MG63 (cell line): ENCODE data around the gene TEX55. TPM values are rescaled to one million over a fixed set of nuclear protein-coding genes. Genes with fewer than 3 reads are reported as not detected.
"Not testable (repeated sequence)": the region's sequence is repeated elsewhere in the genome, so short reads cannot be mapped to it uniquely, and the experiment has no call there.

Experiments
- DNase-seq: peaks from one replicate; pipeline ENCODE4 v3.0.0-alpha.2; 2020
- H3K27me3 ChIP-seq: fragments of 250-450 bp; sonication (Bioruptor Pico); 2 replicates; pipeline ENCODE4 v1.5.1; 2020; ENCODE audit warnings: mild to moderate bottlenecking, moderate library complexity
- H3K36me3 ChIP-seq: fragments of 250-450 bp; sonication (Bioruptor Pico); 2 replicates; pipeline ENCODE4 v1.5.1; 2020; ENCODE audit warnings: mild to moderate bottlenecking, moderate library complexity
- H3K4me3 ChIP-seq: fragments of 250-450 bp; sonication (Bioruptor Pico); 2 replicates; pipeline ENCODE4 v1.5.1; 2020; ENCODE audit warnings: mild to moderate bottlenecking, moderate library complexity
- H3K9me3 ChIP-seq: fragments of 250-450 bp; sonication (Bioruptor Pico); 2 replicates; pipeline ENCODE4 v1.5.1; 2020; ENCODE audit warnings: mild to moderate bottlenecking, moderate library complexity
- total RNA-seq: library from RNA; depleted of rRNA; stranded (reverse); fragments of >200 nt; shearing (Covaris generic); gene quantifications from 2 replicates; pipeline ENCODE4 v1.2.3, GENCODE V29; 2014; ENCODE audit warnings: low replicate concordance; rRNA removed

The TEX55 gene
- total RNA-seq = not detected in 2 replicates

- Histone ChIP-seq H3K9me3 (no peaks in the 10 kb centered on the region), H3K27me3 (no peaks in the 10 kb centered on the region), H3K4me3 (no peak within 1 kb of the TSS), H3K36me3 (no peaks in the 10 kb centered on the region)
- no peak for DNase-seq
Observed at GRCh38 chr3:119145500-119146167, at the start of gene TEX55. Gene TEX55 (plus strand): TSS chr3:119146165. CDS start chr3:119146190, 25 bp downstream.

- Histone ChIP-seq H3K36me3 (no peaks in the 10 kb centered on the region), H3K4me3 (no peak overlapping the region), H3K27me3 (no peaks in the 10 kb centered on the region; the same call in none of the 2 replicates), H3K9me3 (no peaks in the 10 kb centered on the region)
- DNase-seq = no peak
Observed at GRCh38 chr3:119098003-119098402, 48.0 kb upstream of the TEX55 start.

- Histone ChIP-seq H3K9me3 (no peaks in the 10 kb centered on the region), H3K36me3 (no peaks in the 10 kb centered on the region), H3K4me3 (no peak overlapping the region), H3K27me3 (peaks cover under 1% of the 10 kb centered on the region)
- no peak for DNase-seq
Observed at GRCh38 chr3:119098619-119099222, 47.2 kb upstream of the TEX55 start.

- H3K4me3 ChIP-seq = no peak overlapping the region
- no peaks in the 10 kb centered on the region for H3K9me3 ChIP-seq
- peaks cover 2% of the 10 kb centered on the region for H3K27me3 ChIP-seq
- H3K36me3 ChIP-seq = no peaks in the 10 kb centered on the region
- no peak for DNase-seq
Observed at GRCh38 chr3:119099785-119100184, 46.2 kb upstream of the TEX55 start.

- Histone ChIP-seq H3K27me3 (peaks cover 2% of the 10 kb centered on the region), H3K9me3 (no peaks in the 10 kb centered on the region), H3K4me3 (no peak overlapping the region), H3K36me3 (no peaks in the 10 kb centered on the region)
- no peak for DNase-seq
Observed at GRCh38 chr3:119104031-119104430, 41.9 kb upstream of the TEX55 start.

GRCh38 chr3:119118330-119118729 lies 27.6 kb upstream of the TEX55 start:
- H3K36me3 ChIP-seq, H3K4me3 ChIP-seq, H3K9me3 ChIP-seq, DNase-seq, H3K27me3 ChIP-seq: not testable (repeated sequence)

- Histone ChIP-seq H3K9me3 (peaks cover 7% of the 10 kb centered on the region; the same call in 1 of the 2 replicates), H3K27me3 (no peaks in the 10 kb centered on the region; the same call in 1 of the 2 replicates), H3K4me3 (no peak overlapping the region), H3K36me3 (no peaks in the 10 kb centered on the region; the same call in 1 of the 2 replicates)
- DNase-seq = no peak
Observed at GRCh38 chr3:119120480-119120879, 25.5 kb upstream of the TEX55 start.

GRCh38 chr3:119122350-119122749 lies 23.6 kb upstream of the TEX55 start:
- H3K9me3 ChIP-seq = peaks cover 7% of the 10 kb centered on the region; the same call in 1 of the 2 replicates
- no peak overlapping the region for H3K4me3 ChIP-seq
- no peaks in the 10 kb centered on the region; the same call in 1 of the 2 replicates for H3K36me3 ChIP-seq
- no peak for DNase-seq
- no peaks in the 10 kb centered on the region for H3K27me3 ChIP-seq

- no peak overlapping the region for H3K4me3 ChIP-seq
- H3K9me3 ChIP-seq = no peaks in the 10 kb centered on the region
Observed at GRCh38 chr3:119125342-119125741, 20.6 kb upstream of the TEX55 start.

GRCh38 chr3:119125742-119126504 lies 20.0 kb upstream of the TEX55 start:
- Histone ChIP-seq H3K36me3 (no peaks in the 10 kb centered on the region), H3K9me3 (no peaks in the 10 kb centered on the region), H3K4me3 (no peak overlapping the region), H3K27me3 (no peaks in the 10 kb centered on the region)
- no peak for DNase-seq

More at GRCh38 chr3:119125342-119125741, 20.6 kb upstream of the TEX55 start:
- no peak for DNase-seq
- Histone ChIP-seq H3K36me3 (no peaks in the 10 kb centered on the region), H3K27me3 (no peaks in the 10 kb centered on the region)

- not testable (repeated sequence) for DNase-seq
Observed at GRCh38 chr3:119130291-119130690, 15.7 kb upstream of the TEX55 start.

GRCh38 chr3:119132291-119132690 lies 13.7 kb upstream of the TEX55 start:
- not testable (repeated sequence) for H3K36me3 ChIP-seq, H3K27me3 ChIP-seq, H3K9me3 ChIP-seq, H3K4me3 ChIP-seq, DNase-seq

More at GRCh38 chr3:119130291-119130690, 15.7 kb upstream of the TEX55 start:
- H3K4me3 ChIP-seq, H3K36me3 ChIP-seq, H3K9me3 ChIP-seq, H3K27me3 ChIP-seq: not testable (repeated sequence)

- not testable (repeated sequence) for H3K9me3 ChIP-seq, H3K4me3 ChIP-seq, DNase-seq, H3K27me3 ChIP-seq, H3K36me3 ChIP-seq
Observed at GRCh38 chr3:119139360-119139759, 6.6 kb upstream of the TEX55 start.

GRCh38 chr3:119140466-119140865 lies 5.5 kb upstream of the TEX55 start:
- DNase-seq = no peak
- Histone ChIP-seq H3K36me3 (no peaks in the 10 kb centered on the region), H3K9me3 (no peaks in the 10 kb centered on the region; the same call in 1 of the 2 replicates), H3K4me3 (no peak overlapping the region), H3K27me3 (no peaks in the 10 kb centered on the region)

GRCh38 chr3:119145128-119145499 lies 851 bp upstream of the TEX55 start:
- no peak for DNase-seq
- no peak overlapping the region for H3K4me3 ChIP-seq
- no peaks in the 10 kb centered on the region for H3K36me3 ChIP-seq
- no peaks in the 10 kb centered on the region for H3K9me3 ChIP-seq
- H3K27me3 ChIP-seq = no peaks in the 10 kb centered on the region

GRCh38 chr3:119146578-119147375 lies 812 bp downstream of the TEX55 start:
- no peak for DNase-seq
- no peaks in the 10 kb centered on the region for H3K27me3 ChIP-seq
- H3K4me3 ChIP-seq = no peak overlapping the region
- no peaks in the 10 kb centered on the region for H3K9me3 ChIP-seq
- no peaks in the 10 kb centered on the region for H3K36me3 ChIP-seq

GRCh38 chr3:119147494-119147893 lies 1.5 kb downstream of the TEX55 start:
- DNase-seq = no peak
- H3K36me3 ChIP-seq = no peaks in the 10 kb centered on the region
- no peak overlapping the region for H3K4me3 ChIP-seq
- no peaks in the 10 kb centered on the region for H3K27me3 ChIP-seq
- H3K9me3 ChIP-seq = no peaks in the 10 kb centered on the region
